ENCODE results near the gene C19orf85.

The C19orf85 gene

GRCh38 chr19:55443045-55443823 is 21.3 kb downstream of the C19orf85 start, which contains the start of gene SHISA7:
Gene SHISA7, minus strand, starts transcription at chr19:55443300. Its CDS starts 437 bp downstream, at chr19:55442863.
- H3K9ac ChIP-seq (ENCODE audit: low read depth, low read length): no peak within 1 kb of the TSS
- H3K27me3 ChIP-seq (ENCODE audit: insufficient read depth, low read length): peaks cover 99% of the 10 kb centered on the region
- H3K9me3 ChIP-seq (ENCODE audit: insufficient read depth, low read depth, low read length): no peaks in the 10 kb centered on the region
- H3K36me3 ChIP-seq (ENCODE audit: insufficient read depth, low read length): no peaks in the 10 kb centered on the region
- H3K4me3 ChIP-seq (ENCODE audit: low read length): peak within 1 kb of the TSS; percentile 62
- no peak within 1 kb of the TSS for H3K27ac ChIP-seq (ENCODE audit: low read depth, low read length)
- peaks cover 5% of the 10 kb centered on the region; the same call in 1 of the 2 replicates for H3K4me1 ChIP-seq (ENCODE audit: insufficient read depth, low read length)
- WGBS: 4% methylated on average over 43 of the region's 43 CpGs

- peaks cover 95% of the 10 kb centered on the region for H3K27me3 ChIP-seq (ENCODE audit: insufficient read depth, low read length)
- no peaks in the 10 kb centered on the region for H3K9me3 ChIP-seq (ENCODE audit: insufficient read depth, low read depth, low read length)
- H3K9ac ChIP-seq (ENCODE audit: low read depth, low read length): no peak overlapping the region
- H3K4me3 ChIP-seq (ENCODE audit: low read length): peak overlapping the region; percentile 22; the same call in 1 of the 2 replicates
- H3K36me3 ChIP-seq (ENCODE audit: insufficient read depth, low read length): no peaks in the 10 kb centered on the region
- WGBS: 2% methylated on average over 72 of the region's 72 CpGs
- H3K4me1 ChIP-seq (ENCODE audit: insufficient read depth, low read length): peaks cover 5% of the 10 kb centered on the region; the same call in 1 of the 2 replicates
- H3K27ac ChIP-seq (ENCODE audit: low read depth, low read length): no peak overlapping the region
Measured at GRCh38 chr19:55442372-55442961, 22.1 kb downstream of the C19orf85 start.

- Histone ChIP-seq H3K9me3 (ENCODE audit: insufficient read depth, low read depth, low read length) (no peaks in the 10 kb centered on the region), H3K4me3 (ENCODE audit: low read length) (peak overlapping the region; percentile 62), H3K9ac (ENCODE audit: low read depth, low read length) (no peak overlapping the region), H3K27me3 (ENCODE audit: insufficient read depth, low read length) (peaks cover 88% of the 10 kb centered on the region), H3K36me3 (ENCODE audit: insufficient read depth, low read length) (no peaks in the 10 kb centered on the region), H3K27ac (ENCODE audit: low read depth, low read length) (no peak overlapping the region), H3K4me1 (ENCODE audit: insufficient read depth, low read length) (peaks cover 5% of the 10 kb centered on the region; the same call in 1 of the 2 replicates)
- WGBS: 3% methylated on average over 39 of the region's 39 CpGs
Measured at GRCh38 chr19:55441692-55442321, 22.7 kb downstream of the C19orf85 start.

GRCh38 chr19:55441319-55441691 is 23.2 kb downstream of the C19orf85 start:
- no peak overlapping the region for H3K9ac ChIP-seq (ENCODE audit: low read depth, low read length)
- H3K27ac ChIP-seq (ENCODE audit: low read depth, low read length): no peak overlapping the region
- H3K4me3 ChIP-seq (ENCODE audit: low read length): peak overlapping the region; percentile 62
- 10% methylated on average over 21 of the region's 21 CpGs for WGBS
- peaks cover 83% of the 10 kb centered on the region for H3K27me3 ChIP-seq (ENCODE audit: insufficient read depth, low read length)
- H3K36me3 ChIP-seq (ENCODE audit: insufficient read depth, low read length): no peaks in the 10 kb centered on the region
- H3K4me1 ChIP-seq (ENCODE audit: insufficient read depth, low read length): peaks cover 5% of the 10 kb centered on the region; the same call in 1 of the 2 replicates
- H3K9me3 ChIP-seq (ENCODE audit: insufficient read depth, low read depth, low read length): no peaks in the 10 kb centered on the region

GRCh38 chr19:55440411-55441105 is 24.0 kb downstream of the C19orf85 start:
- H3K4me3 ChIP-seq (ENCODE audit: low read length): peak overlapping the region; percentile 62
- no peaks in the 10 kb centered on the region for H3K9me3 ChIP-seq (ENCODE audit: insufficient read depth, low read depth, low read length)
- no peak overlapping the region; the same call in 1 of the 2 replicates for H3K27ac ChIP-seq (ENCODE audit: low read depth, low read length)
- WGBS: 13% methylated on average over 39 of the region's 39 CpGs
- peaks cover 5% of the 10 kb centered on the region; the same call in 1 of the 2 replicates for H3K4me1 ChIP-seq (ENCODE audit: insufficient read depth, low read length)
- peaks cover 76% of the 10 kb centered on the region for H3K27me3 ChIP-seq (ENCODE audit: insufficient read depth, low read length)
- H3K9ac ChIP-seq (ENCODE audit: low read depth, low read length): no peak overlapping the region
- no peaks in the 10 kb centered on the region for H3K36me3 ChIP-seq (ENCODE audit: insufficient read depth, low read length)

GRCh38 chr19:55439052-55439451 is 25.5 kb downstream of the C19orf85 start:
- no peak overlapping the region for H3K4me3 ChIP-seq (ENCODE audit: low read length)
- 76% methylated on average over 5 of the region's 5 CpGs for WGBS
- H3K9ac ChIP-seq (ENCODE audit: low read depth, low read length): no peak overlapping the region
- no peaks in the 10 kb centered on the region for H3K9me3 ChIP-seq (ENCODE audit: insufficient read depth, low read depth, low read length)
- H3K36me3 ChIP-seq (ENCODE audit: insufficient read depth, low read length): no peaks in the 10 kb centered on the region
- H3K27me3 ChIP-seq (ENCODE audit: insufficient read depth, low read length): peaks cover 61% of the 10 kb centered on the region
- peaks cover 5% of the 10 kb centered on the region; the same call in 1 of the 2 replicates for H3K4me1 ChIP-seq (ENCODE audit: insufficient read depth, low read length)
- H3K27ac ChIP-seq (ENCODE audit: low read depth, low read length): no peak overlapping the region

GRCh38 chr19:55437410-55437809 is 27.1 kb downstream of the C19orf85 start:
- no peak overlapping the region for H3K27ac ChIP-seq (ENCODE audit: low read depth, low read length)
- H3K27me3 ChIP-seq (ENCODE audit: insufficient read depth, low read length): peaks cover 47% of the 10 kb centered on the region
- no peak overlapping the region for H3K4me3 ChIP-seq (ENCODE audit: low read length)
- WGBS: 2% methylated on average over 17 of the region's 17 CpGs
- H3K4me1 ChIP-seq (ENCODE audit: insufficient read depth, low read length): peaks cover 5% of the 10 kb centered on the region; the same call in 1 of the 2 replicates
- no peak overlapping the region for H3K9ac ChIP-seq (ENCODE audit: low read depth, low read length)
- H3K9me3 ChIP-seq (ENCODE audit: insufficient read depth, low read depth, low read length): no peaks in the 10 kb centered on the region
- H3K36me3 ChIP-seq (ENCODE audit: insufficient read depth, low read length): no peaks in the 10 kb centered on the region

- Histone ChIP-seq H3K27me3 (ENCODE audit: insufficient read depth, low read length) (peaks cover 42% of the 10 kb centered on the region), H3K36me3 (ENCODE audit: insufficient read depth, low read length) (no peaks in the 10 kb centered on the region), H3K9ac (ENCODE audit: low read depth, low read length) (no peak overlapping the region), H3K27ac (ENCODE audit: low read depth, low read length) (no peak overlapping the region), H3K9me3 (ENCODE audit: insufficient read depth, low read depth, low read length) (no peaks in the 10 kb centered on the region), H3K4me3 (ENCODE audit: low read length) (no peak overlapping the region), H3K4me1 (ENCODE audit: insufficient read depth, low read length) (peaks cover 5% of the 10 kb centered on the region; the same call in 1 of the 2 replicates)
- 37% methylated on average over 8 of the region's 8 CpGs for WGBS
Measured at GRCh38 chr19:55436847-55437246, 27.7 kb downstream of the C19orf85 start.

GRCh38 chr19:55435020-55435419 is 29.5 kb downstream of the C19orf85 start:
- no peaks in the 10 kb centered on the region for H3K9me3 ChIP-seq (ENCODE audit: insufficient read depth, low read depth, low read length)
- no peak overlapping the region for H3K4me3 ChIP-seq (ENCODE audit: low read length)
- H3K27ac ChIP-seq (ENCODE audit: low read depth, low read length): no peak overlapping the region
- H3K4me1 ChIP-seq (ENCODE audit: insufficient read depth, low read length): no peaks in the 10 kb centered on the region
- no peaks in the 10 kb centered on the region for H3K36me3 ChIP-seq (ENCODE audit: insufficient read depth, low read length)
- H3K9ac ChIP-seq (ENCODE audit: low read depth, low read length): no peak overlapping the region
- H3K27me3 ChIP-seq (ENCODE audit: insufficient read depth, low read length): peaks cover 23% of the 10 kb centered on the region
- WGBS: 92% methylated on average over 4 of the region's 4 CpGs

- Histone ChIP-seq H3K27ac (ENCODE audit: low read depth, low read length) (no peak overlapping the region), H3K36me3 (ENCODE audit: insufficient read depth, low read length) (no peaks in the 10 kb centered on the region), H3K4me1 (ENCODE audit: insufficient read depth, low read length) (no peaks in the 10 kb centered on the region), H3K4me3 (ENCODE audit: low read length) (no peak overlapping the region), H3K9me3 (ENCODE audit: insufficient read depth, low read depth, low read length) (no peaks in the 10 kb centered on the region), H3K27me3 (ENCODE audit: insufficient read depth, low read length) (peaks cover 18% of the 10 kb centered on the region), H3K9ac (ENCODE audit: low read depth, low read length) (no peak overlapping the region)
- 86% methylated on average over 4 of the region's 4 CpGs for WGBS
Measured at GRCh38 chr19:55434356-55434919, 30.1 kb downstream of the C19orf85 start.

Data from HUES64 (cell line).